ENCODE data around the gene CELSR1. TPM values are rescaled to one million over a fixed set of nuclear protein-coding genes. Genes with fewer than 3 reads are reported as not detected.

CELSR1 gene
- total and polyA plus RNA-seq, 2 donors from 2014 or later: 15.7 to 49.9 TPM

GRCh38 chr22:46491946-46492345 lies 45.5 kb downstream of the CELSR1 start:
- no peaks in the 10 kb centered on the region for H3K27me3 ChIP-seq (ENCODE audit: control insufficient read depth, insufficient read depth, low read length)
- intact Hi-C loops (cut with DNase I): no loop called here
- no peaks in the 10 kb centered on the region for H3K36me3 ChIP-seq (ENCODE audit: control insufficient read depth in 2 of 3, insufficient read depth in 3 of 3, low read length in 3 of 3)
- TF ChIP-seq CTCF (IDR thresholded peaks at IDR 0.05; ENCODE audit: borderline replicate concordance, extremely low read depth, insufficient read depth): no peak
- no peak overlapping the region for H3K27ac ChIP-seq (ENCODE audit: low read depth in 2 of 2, low read length in 2 of 2)
- H3K9ac ChIP-seq (ENCODE audit: low read length in 3 of 3): no peak overlapping the region
- FAIRE-seq (no peak), DNase-seq (peak in 1 of 5 donors; percentile 61)
- H3K9me3 ChIP-seq (ENCODE audit: control insufficient read depth in 2 of 3, insufficient read depth in 1 of 3, low read length in 3 of 3): no peaks in the 10 kb centered on the region
- H3K4me3 ChIP-seq (ENCODE audit: low read length in 3 of 3): no peak overlapping the region
- H3K4me1 ChIP-seq (ENCODE audit: control insufficient read depth in 2 of 3, insufficient read depth in 2 of 3, low read depth in 1 of 3, low read length in 3 of 3): peaks cover 0 to 3% (median under 1%) of the 10 kb centered on the region in 3 donors

GRCh38 chr22:46490538-46490937 lies 46.9 kb downstream of the CELSR1 start:
- Histone ChIP-seq H3K4me1 (ENCODE audit: control insufficient read depth in 2 of 3, insufficient read depth in 2 of 3, low read depth in 1 of 3, low read length in 3 of 3) (peaks cover 0 to 4% (median 3%) of the 10 kb centered on the region in 3 donors), H3K9ac (ENCODE audit: low read length in 3 of 3) (no peak overlapping the region), H3K27ac (ENCODE audit: low read depth in 2 of 2, low read length in 2 of 2) (no peak overlapping the region), H3K27me3 (ENCODE audit: control insufficient read depth, insufficient read depth, low read length) (no peaks in the 10 kb centered on the region), H3K4me3 (ENCODE audit: low read length in 3 of 3) (no peak overlapping the region), H3K36me3 (ENCODE audit: control insufficient read depth in 2 of 3, insufficient read depth in 3 of 3, low read length in 3 of 3) (no peaks in the 10 kb centered on the region), H3K9me3 (ENCODE audit: control insufficient read depth in 2 of 3, insufficient read depth in 1 of 3, low read length in 3 of 3) (no peaks in the 10 kb centered on the region)
- FAIRE-seq: no peak
- DNase-seq: no peak
- no peak for TF ChIP-seq CTCF (IDR thresholded peaks at IDR 0.05; ENCODE audit: borderline replicate concordance, extremely low read depth, insufficient read depth)
- intact Hi-C loops (cut with DNase I): no loop called here

DNA sequence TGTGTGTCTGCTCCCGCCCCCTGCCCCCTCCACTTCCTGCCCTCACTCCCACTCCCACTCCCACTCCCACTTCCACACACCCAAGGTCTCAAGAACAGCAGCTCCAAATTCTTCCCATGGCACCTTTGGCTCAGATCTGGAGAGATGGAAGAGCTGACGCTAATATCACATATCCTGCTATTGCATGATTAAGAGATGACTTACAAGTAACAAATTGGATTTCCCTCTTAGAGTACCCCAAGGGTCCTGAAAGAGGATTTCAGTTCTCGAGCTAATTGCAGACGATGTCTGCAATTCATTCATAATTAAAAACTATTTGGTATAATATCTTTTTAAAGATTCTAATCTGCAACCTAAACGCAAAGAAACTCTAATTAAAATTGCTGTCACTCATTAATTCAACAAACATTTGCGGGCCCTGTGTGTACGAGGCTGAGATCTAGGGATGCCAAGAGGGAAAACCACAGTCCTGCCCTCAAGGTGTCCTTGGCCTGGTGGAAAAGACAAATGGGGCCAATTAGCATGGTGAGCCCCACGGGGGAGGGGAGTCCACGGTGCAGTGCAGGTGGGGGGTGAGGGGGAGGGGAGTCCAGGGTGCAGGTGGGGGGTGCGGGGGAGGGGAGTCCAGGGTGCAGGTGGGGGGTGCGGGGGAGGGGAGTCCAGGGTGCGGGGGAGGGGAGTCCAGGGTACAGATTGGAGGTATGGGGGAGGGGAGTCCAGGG lies 50.3 kb downstream of the CELSR1 start:
- Histone ChIP-seq H3K27me3 (ENCODE audit: control insufficient read depth, insufficient read depth, low read length) (no peaks in the 10 kb centered on the region), H3K27ac (ENCODE audit: low read depth in 2 of 2, low read length in 2 of 2) (peak overlapping the region in 1 of 2 donors; percentile 78), H3K36me3 (ENCODE audit: control insufficient read depth in 2 of 3, insufficient read depth in 3 of 3, low read length in 3 of 3) (no peaks in the 10 kb centered on the region), H3K9ac (ENCODE audit: low read length in 3 of 3) (no peak overlapping the region), H3K4me3 (ENCODE audit: low read length in 3 of 3) (no peak overlapping the region), H3K9me3 (ENCODE audit: control insufficient read depth in 2 of 3, insufficient read depth in 1 of 3, low read length in 3 of 3) (peaks cover 0 to 7% (median 3%) of the 10 kb centered on the region in 3 donors), H3K4me1 (ENCODE audit: control insufficient read depth in 2 of 3, insufficient read depth in 2 of 3, low read depth in 1 of 3, low read length in 3 of 3) (peaks cover 0 to 20% (median 15%) of the 10 kb centered on the region in 3 donors)
- FAIRE-seq: no peak
- no peak for DNase-seq
- TF ChIP-seq CTCF (IDR thresholded peaks at IDR 0.05; ENCODE audit: borderline replicate concordance, extremely low read depth, insufficient read depth): no peak
- intact Hi-C loops (cut with DNase I): no loop called here

All from kidney (tissue), 14 donors.